Activated B cell treated with CpG ODN at 0.5 μM for 24 hours (primary cell): Measurements from ENCODE around the gene TAS2R30. TPM values are rescaled to one million over a fixed set of nuclear protein-coding genes. Genes with fewer than 3 reads are reported as not detected.

Source experiments
- ATAC-seq: fragments of 200-7000 bp; cut with Tn5 transposase; one replicate; pipeline ENCODE4 v1.10.0; 2021; ENCODE audit warnings: low read depth, mild to moderate bottlenecking, moderate library complexity
- CTCF ChIA-PET: fragments of 350-600 bp; sonication (Branson Sonifier 250); formaldehyde crosslinking; loops from one replicate; lab custom pipeline; 2021; ENCODE audit warnings: antibody characterized with exemption; lab: Charles Lee
- POLR2A ChIA-PET: fragments of 350-600 bp; sonication (Branson Sonifier 250); formaldehyde crosslinking; loops from one replicate; lab custom pipeline; 2021; ENCODE audit warnings: antibody characterized with exemption; lab: Charles Lee
- DNase-seq: peaks from one replicate; pipeline ENCODE4 v3.0.0; 2022
- H3K27ac Mint-ChIP-seq: one replicate; pipeline ENCODE4 v1.8.0; 2020; ENCODE audit warnings: mixed read lengths
- H3K27me3 Mint-ChIP-seq: one replicate; pipeline ENCODE4 v1.8.0; 2021; ENCODE audit warnings: mixed read lengths
- H3K36me3 Mint-ChIP-seq: one replicate; pipeline ENCODE4 v1.8.0; 2021; ENCODE audit warnings: low read depth, mixed read lengths
- H3K4me1 Mint-ChIP-seq: one replicate; pipeline ENCODE4 v1.8.0; 2021; ENCODE audit warnings: mixed read lengths
- H3K4me3 Mint-ChIP-seq: one replicate; pipeline ENCODE4 v1.8.0; 2020; ENCODE audit warnings: mild to moderate bottlenecking, mixed read lengths
- H3K9me3 Mint-ChIP-seq: one replicate; pipeline ENCODE4 v1.8.0; 2020; ENCODE audit warnings: mixed read lengths
- CTCF ChIP-seq: fragments of 200-600 bp; IDR thresholded peaks from one replicate; pipeline ENCODE4 v1.8.0; 2022; ENCODE audit warnings: antibody characterized with exemption, mild to moderate bottlenecking
- intact Hi-C: fragments of 100-400 bp; cut with micrococcal nuclease; formaldehyde crosslinking; loops from one replicate; pipeline ENCODE4 v1.15.1; 2024
- total RNA-seq: library from RNA; stranded (reverse); gene quantifications from 2 replicates; pipeline ENCODE4 v1.2.3, GENCODE V29; 2022

The TAS2R30 gene
- 3.4 and 6.3 TPM in 2 replicates for total RNA-seq

DNA sequence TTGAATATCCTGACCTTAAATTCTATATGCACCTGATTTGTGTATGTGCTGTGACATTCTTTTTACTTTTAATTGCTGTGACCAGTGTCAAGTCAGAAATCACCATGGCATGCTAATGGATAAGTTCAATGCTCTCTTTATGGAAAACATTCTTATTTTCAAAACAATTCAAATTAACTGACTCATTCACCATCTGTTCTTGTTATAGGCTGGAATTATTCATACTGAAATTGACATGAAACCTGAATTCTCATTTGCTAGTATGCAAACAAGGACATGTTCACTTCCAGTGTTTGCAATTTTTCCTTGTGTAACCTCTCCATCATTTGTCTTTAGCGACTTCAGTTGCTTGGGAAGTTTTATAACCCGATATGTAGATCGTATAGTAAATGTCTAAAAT is at the start of gene TAS2R30:
TSS of gene TAS2R30 (minus strand) at position 340 of the 400 bp plus-strand sequence. CDS start 400 bp downstream, outside the sequence.
- ATAC-seq: no peak
- CTCF ChIA-PET: no interaction called here
- peaks cover 13% of the 10 kb centered on the region for H3K4me1 Mint-ChIP-seq
- POLR2A ChIA-PET: no interaction called here
- intact Hi-C loops: no loop called here
- no peaks in the 10 kb centered on the region for H3K27me3 Mint-ChIP-seq
- TF ChIP-seq CTCF: no peak
- H3K27ac Mint-ChIP-seq: no peak within 1 kb of the TSS
- no peak within 1 kb of the TSS for H3K4me3 Mint-ChIP-seq
- no peaks in the 10 kb centered on the region for H3K9me3 Mint-ChIP-seq
- DNase-seq: no peak
- H3K36me3 Mint-ChIP-seq: peaks cover 2% of the 10 kb centered on the region

DNA sequence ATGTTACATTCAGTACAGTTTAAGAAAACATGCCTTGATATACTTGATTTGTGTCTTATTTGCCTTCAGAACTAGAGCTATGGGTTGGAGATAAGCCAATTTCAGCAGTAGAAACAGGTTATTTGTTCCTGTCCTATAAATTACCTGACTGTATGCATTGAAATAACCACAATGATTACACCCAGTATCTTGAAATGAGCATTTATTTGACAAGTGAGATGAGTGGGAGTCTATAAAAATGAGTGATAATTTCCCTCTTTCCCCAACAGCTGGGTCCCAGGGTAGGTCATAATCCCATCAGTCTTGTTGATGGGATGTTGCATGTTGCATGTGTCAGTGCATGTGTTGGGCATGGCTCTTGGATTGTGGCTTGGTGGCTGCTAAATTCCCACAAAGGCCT is 48.6 kb upstream of the TAS2R30 start:
- intact Hi-C loops: no loop called here
- no peak for TF ChIP-seq CTCF
- ATAC-seq: no peak
- H3K36me3 Mint-ChIP-seq: no peaks in the 10 kb centered on the region
- no peaks in the 10 kb centered on the region for H3K27me3 Mint-ChIP-seq
- no peak overlapping the region for H3K4me3 Mint-ChIP-seq
- H3K9me3 Mint-ChIP-seq: no peaks in the 10 kb centered on the region
- no peak overlapping the region for H3K27ac Mint-ChIP-seq
- DNase-seq: no peak
- no peaks in the 10 kb centered on the region for H3K4me1 Mint-ChIP-seq
- ChIA-PET POLR2A (no interaction called here), CTCF (no interaction called here)

- no peaks in the 10 kb centered on the region for H3K27me3 Mint-ChIP-seq
- no peak for TF ChIP-seq CTCF
Measured at GRCh38 chr12:11182529-11182928, 48.1 kb upstream of the TAS2R30 start.

DNA sequence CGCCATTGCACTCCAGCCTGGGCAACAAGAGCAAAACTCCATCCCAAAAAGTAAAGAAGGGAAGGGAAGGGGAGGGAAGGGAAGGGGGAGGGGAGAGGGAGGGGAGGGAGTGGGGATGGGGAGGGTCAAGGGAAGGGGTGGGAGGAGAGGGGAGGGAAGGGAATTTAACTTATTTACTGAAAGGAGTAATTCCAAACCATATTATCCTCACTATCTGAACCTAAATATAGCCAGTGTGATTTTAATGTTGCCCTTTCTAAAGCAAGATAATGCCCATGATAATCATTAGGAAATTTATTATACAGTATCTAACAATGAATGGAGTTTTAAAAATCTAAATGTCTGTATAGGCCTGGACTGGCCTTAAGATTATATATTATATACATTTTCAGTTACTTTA is 43.8 kb upstream of the TAS2R30 start:
- DNase-seq (no peak), ATAC-seq (no peak)
- ChIA-PET POLR2A (no interaction called here), CTCF (no interaction called here)
- Mint-ChIP-seq H3K4me1 (peaks cover 3% of the 10 kb centered on the region), H3K36me3 (peaks cover 18% of the 10 kb centered on the region), H3K4me3 (no peak overlapping the region), H3K27ac (no peak overlapping the region), H3K27me3 (no peaks in the 10 kb centered on the region), H3K9me3 (no peaks in the 10 kb centered on the region)
- intact Hi-C loops: loop anchor here (10.0 kb wide), 1 partner anchor 963 kb away; the partner anchor contains the start of gene GABARAPL1
- TF ChIP-seq CTCF: no peak

More at GRCh38 chr12:11182529-11182928, 48.1 kb upstream of the TAS2R30 start:
- ATAC-seq (no peak), DNase-seq (no peak)
- intact Hi-C loops: no loop called here
- Mint-ChIP-seq H3K4me3 (no peak overlapping the region), H3K27ac (no peak overlapping the region), H3K36me3 (peaks cover 1% of the 10 kb centered on the region), H3K4me1 (no peaks in the 10 kb centered on the region), H3K9me3 (no peaks in the 10 kb centered on the region)
- CTCF ChIA-PET: no interaction called here
- POLR2A ChIA-PET: interaction anchor here (1.3 kb wide), 1 partner anchor 11 kb away, joined by 5 read pairs; no protein-coding TSS in a partner anchor

GRCh38 chr12:11174022-11174421 is 39.6 kb upstream of the TAS2R30 start:
- POLR2A ChIA-PET: no interaction called here
- TF ChIP-seq CTCF: no peak
- H3K4me3 Mint-ChIP-seq: no peak overlapping the region
- peaks cover 33% of the 10 kb centered on the region for H3K36me3 Mint-ChIP-seq
- no peaks in the 10 kb centered on the region for H3K27me3 Mint-ChIP-seq
- CTCF ChIA-PET: no interaction called here
- peaks cover 40% of the 10 kb centered on the region for H3K4me1 Mint-ChIP-seq
- ATAC-seq: no peak
- intact Hi-C loops: loop anchor here (5.0 to 10.0 kb wide), 2 partner anchors 959 to 1543 kb away; partner anchors contain the start of genes CDKN1B and GABARAPL1
- DNase-seq: no peak
- H3K27ac Mint-ChIP-seq: no peak overlapping the region
- no peaks in the 10 kb centered on the region for H3K9me3 Mint-ChIP-seq
